Suprapubic skin (tissue), 4 donors: ENCODE results near the gene CHAC1. TPM values are rescaled to one million over a fixed set of nuclear protein-coding genes. Genes with fewer than 3 reads are reported as not detected.

ENCODE experiments used
- DNase-seq, 2 donors: peaks; one replicate each; pipeline ENCODE4 v3.0.0-alpha.2; 2019; ENCODE audit warnings: low spot score in 2 of 2
- H3K27ac ChIP-seq: fragments of 200-600 bp; sonication (generic); one replicate; pipeline ENCODE4 v1.5.1; 2019
- H3K27me3 ChIP-seq: fragments of 200-600 bp; sonication (generic); one replicate; pipeline ENCODE4 v1.5.1; 2019
- H3K36me3 ChIP-seq: fragments of 200-600 bp; sonication (generic); one replicate; pipeline ENCODE4 v1.5.1; 2019
- H3K4me1 ChIP-seq: fragments of 200-600 bp; sonication (generic); one replicate; pipeline ENCODE4 v1.5.1; 2019
- H3K4me3 ChIP-seq: fragments of 200-600 bp; sonication (generic); one replicate; pipeline ENCODE4 v1.5.1; 2019; ENCODE audit warnings: mild to moderate bottlenecking
- H3K9me3 ChIP-seq: fragments of 200-600 bp; sonication (generic); one replicate; pipeline ENCODE4 v1.5.1; 2019
- CTCF ChIP-seq, 2 donors: fragments of 200-600 bp in 1 of 2; fragments of 450-650 bp in 1 of 2; sonication (generic) in 1 of 2; IDR thresholded peaks; one replicate each; pipeline ENCODE4 v1.5.1; 2016 to 2019; ENCODE audit warnings: antibody characterized with exemption in 2 of 2, mild to moderate bottlenecking in 1 of 2, moderate library complexity in 1 of 2
- EP300 ChIP-seq: sonication (generic); formaldehyde crosslinking; IDR thresholded peaks from one replicate; pipeline ENCODE4 v1.6.1; 2017; ENCODE audit warnings: antibody characterized with exemption
- POLR2A ChIP-seq, 2 donors: fragments of 450-650 bp; IDR thresholded peaks; one replicate each; pipeline ENCODE4 v1.6.1; 2017; ENCODE audit warnings: antibody characterized with exemption in 2 of 2, mild to moderate bottlenecking in 2 of 2, moderate library complexity in 2 of 2
- POLR2AphosphoS5 ChIP-seq, 3 donors: sonication (generic); formaldehyde crosslinking; IDR thresholded peaks; one replicate each; pipeline ENCODE4 v1.6.1; 2017; ENCODE audit warnings: antibody characterized with exemption in 3 of 3
- WGBS: methylation state at CpG from one replicate; pipeline ENCODE4 v1.1.5; 2018; 5-methylcytosine and 5-hydroxymethylcytosine counted together
- total RNA-seq, 4 donors: library from RNA; depleted of rRNA; stranded (reverse); fragments of >200 nt; gene quantifications; one replicate each; pipeline ENCODE4 v1.1.0, GENCODE V29; 2016

Gene CHAC1
- total RNA-seq, 4 donors from 2014 or later = 2.6 to 10.0 (median 3.3) TPM; not detected in 1

- DNase-seq = no peak
- H3K4me1 ChIP-seq = peaks cover 4% of the 10 kb centered on the region
- 91% methylated on average over 12 of the region's 12 CpGs for WGBS
- H3K27ac ChIP-seq = no peak overlapping the region
- no peaks in the 10 kb centered on the region for H3K9me3 ChIP-seq
- no peak overlapping the region for H3K4me3 ChIP-seq
- no peaks in the 10 kb centered on the region for H3K27me3 ChIP-seq
- no peak for TF ChIP-seq POLR2AphosphoS5 (IDR thresholded peaks at IDR 0.05)
- no peak for TF ChIP-seq POLR2A (IDR thresholded peaks at IDR 0.05)
- TF ChIP-seq EP300 = no peak
- no peak for TF ChIP-seq CTCF (IDR thresholded peaks at IDR 0.05)
- no peaks in the 10 kb centered on the region for H3K36me3 ChIP-seq
Observed at GRCh38 chr15:40914013-40914412, 39.3 kb upstream of the CHAC1 start.

GRCh38 chr15:40914486-40914885 lies 38.8 kb upstream of the CHAC1 start:
- H3K4me3 ChIP-seq = no peak overlapping the region
- H3K36me3 ChIP-seq = no peaks in the 10 kb centered on the region
- WGBS = 87% methylated on average over 7 of the region's 8 CpGs
- DNase-seq = no peak
- no peak overlapping the region for H3K27ac ChIP-seq
- TF ChIP-seq EP300 (no peak), POLR2A (IDR thresholded peaks at IDR 0.05) (no peak), CTCF (IDR thresholded peaks at IDR 0.05) (no peak), POLR2AphosphoS5 (IDR thresholded peaks at IDR 0.05) (no peak)
- H3K27me3 ChIP-seq = no peaks in the 10 kb centered on the region
- peaks cover 4% of the 10 kb centered on the region for H3K4me1 ChIP-seq
- no peaks in the 10 kb centered on the region for H3K9me3 ChIP-seq

GRCh38 chr15:40915116-40915661 lies 38.1 kb upstream of the CHAC1 start:
- no peaks in the 10 kb centered on the region for H3K27me3 ChIP-seq
- TF ChIP-seq POLR2A (IDR thresholded peaks at IDR 0.05) (no peak), POLR2AphosphoS5 (IDR thresholded peaks at IDR 0.05) (no peak), CTCF (IDR thresholded peaks at IDR 0.05) (no peak), EP300 (no peak)
- no peaks in the 10 kb centered on the region for H3K9me3 ChIP-seq
- H3K4me1 ChIP-seq = peaks cover 4% of the 10 kb centered on the region
- H3K36me3 ChIP-seq = no peaks in the 10 kb centered on the region
- no peak overlapping the region for H3K4me3 ChIP-seq
- H3K27ac ChIP-seq = no peak overlapping the region
- peak in 1 of 2 donors; percentile 44 for DNase-seq
- 79% methylated on average over 9 of the region's 12 CpGs for WGBS

- no peaks in the 10 kb centered on the region for H3K36me3 ChIP-seq
- DNase-seq = no peak
- H3K9me3 ChIP-seq = no peaks in the 10 kb centered on the region
- H3K27ac ChIP-seq = no peak overlapping the region
- no peaks in the 10 kb centered on the region for H3K27me3 ChIP-seq
- WGBS = 92% methylated on average over 3 of the region's 6 CpGs
- no peak overlapping the region for H3K4me3 ChIP-seq
- peaks cover 4% of the 10 kb centered on the region for H3K4me1 ChIP-seq
- TF ChIP-seq EP300 (no peak), POLR2AphosphoS5 (IDR thresholded peaks at IDR 0.05) (no peak), CTCF (IDR thresholded peaks at IDR 0.05) (no peak)
Observed at GRCh38 chr15:40915679-40916078, 37.6 kb upstream of the CHAC1 start.

GRCh38 chr15:40917585-40917984 lies 35.7 kb upstream of the CHAC1 start:
- 83% methylated on average over 1 of the region's 11 CpGs for WGBS
- Histone ChIP-seq H3K9me3 (no peaks in the 10 kb centered on the region), H3K27ac (no peak overlapping the region), H3K27me3 (no peaks in the 10 kb centered on the region), H3K36me3 (no peaks in the 10 kb centered on the region), H3K4me3 (no peak overlapping the region), H3K4me1 (no peaks in the 10 kb centered on the region)
- TF ChIP-seq EP300 = no peak
- no peak for TF ChIP-seq POLR2AphosphoS5 (IDR thresholded peaks at IDR 0.05)
- no peak for TF ChIP-seq POLR2A (IDR thresholded peaks at IDR 0.05)
- TF ChIP-seq CTCF (IDR thresholded peaks at IDR 0.05) = no peak
- DNase-seq = peak in 1 of 2 donors; percentile 47
